ENCODE results near the gene MAML3.

GRCh38 chr4:139760567-139760966 lies 393.4 kb downstream of the MAML3 start:
- TF ChIP-seq REST (IDR thresholded peaks at IDR 0.05; ENCODE audit: low read depth) (no peak), ZBTB7A (IDR thresholded peaks at IDR 0.05; ENCODE audit: low read depth) (no peak), TCF12 (IDR thresholded peaks at IDR 0.05; ENCODE audit: low read depth) (no peak), EP300 (IDR thresholded peaks at IDR 0.05; ENCODE audit: borderline replicate concordance) (no peak), MAX (IDR thresholded peaks at IDR 0.05) (no peak), TEAD4 (IDR thresholded peaks at IDR 0.05) (no peak), CEBPB (IDR thresholded peaks at IDR 0.05) (no peak), CREB1 (IDR thresholded peaks at IDR 0.05; ENCODE audit: low read depth) (no peak)

All from Ishikawa (cell line).